B cell (primary cell): ENCODE measurements around the gene YJEFN3. TPM values are rescaled to one million over a fixed set of nuclear protein-coding genes. Genes with fewer than 3 reads are reported as not detected.

Experiments used
- ATAC-seq: fragments of 200-7000 bp; cut with Tn5 transposase; one replicate; pipeline ENCODE4 v1.10.0; 2021; ENCODE audit warnings: low read depth, mild to moderate bottlenecking, moderate number of reproducible peaks, moderate library complexity
- CTCF ChIA-PET: fragments of 350-600 bp; sonication (Branson Sonifier 250); formaldehyde crosslinking; loops from one replicate; lab custom pipeline; 2021; ENCODE audit warnings: antibody characterized with exemption, inconsistent platforms; lab: Charles Lee
- POLR2A ChIA-PET: fragments of 350-600 bp; sonication (Branson Sonifier 250); formaldehyde crosslinking; loops from one replicate; lab custom pipeline; 2021; ENCODE audit warnings: antibody characterized with exemption; lab: Charles Lee
- DNase-seq: peaks from one replicate; pipeline ENCODE4 v3.0.0; 2013
- H2AFZ ChIP-seq: 2 replicates; pipeline ENCODE4 v1.6.1; 2012; ENCODE audit warnings: mild to moderate bottlenecking, low read depth, low read length; ENCODE audit not compliant: insufficient read depth, poor library complexity, severe bottlenecking
- H3K27ac ChIP-seq, 2 donors: 1 replicate in 1 of 2; 2 replicates in 1 of 2; pipeline ENCODE4 v1.5.1; 2012 to 2013; ENCODE audit warnings: low read length in 2 of 2, mild to moderate bottlenecking in 2 of 2, moderate library complexity in 1 of 2
- H3K27me3 ChIP-seq, 4 experiments: fragments of 200-600 bp in 1 of 4; sonication (generic) in 1 of 4; replicated peaks in 1 of 4; 1 replicate in 2 of 4; 2 replicates in 2 of 4; pipeline versions ENCODE4 v1.6.1 to v1.7.0; 2013 to 2016; ENCODE audit warnings: low read length in 3 of 4, mild to moderate bottlenecking in 2 of 4, mixed read lengths in 1 of 4, moderate library complexity in 1 of 4; ENCODE audit not compliant: insufficient read depth in 4 of 4, control insufficient read depth in 3 of 4; ENCODE audit errors: control extremely low read depth in 1 of 4
- H3K36me3 ChIP-seq, 2 experiments: replicated peaks in 1 of 2; 1 replicate in 1 of 2; 2 replicates in 1 of 2; pipeline versions ENCODE4 v1.6.1 to v1.7.1; 2013; ENCODE audit warnings: low read length in 1 of 2; ENCODE audit not compliant: insufficient read depth in 2 of 2, control insufficient read depth in 1 of 2; ENCODE audit errors: control extremely low read depth in 1 of 2, extremely low read depth in 1 of 2
- H3K4me1 ChIP-seq, 2 donors: fragments of 200-600 bp in 1 of 2; sonication (generic) in 1 of 2; 1 replicate in 1 of 2; 2 replicates in 1 of 2; pipeline versions ENCODE4 v1.5.1 to v1.6.1; 2013 to 2017; ENCODE audit warnings: low read length in 2 of 2; ENCODE audit not compliant: control insufficient read depth in 2 of 2, insufficient read depth in 2 of 2
- H3K4me2 ChIP-seq: replicated peaks from 2 replicates; pipeline ENCODE3; 2012; ENCODE audit warnings: mild to moderate bottlenecking, low read depth, low read length; ENCODE audit not compliant: poor library complexity, severe bottlenecking
- H3K4me3 ChIP-seq, 5 experiments: fragments of 200-600 bp in 1 of 5; sonication (generic) in 1 of 5; 1 replicate in 3 of 5; 2 replicates in 2 of 5; pipeline versions ENCODE4 v1.5.1 to v1.7.0; 2011 to 2016; ENCODE audit warnings: low read length in 4 of 5, mild to moderate bottlenecking in 4 of 5, low read depth in 2 of 5, control low read depth in 1 of 5, moderate library complexity in 1 of 5; ENCODE audit not compliant: insufficient read depth in 1 of 5; ENCODE audit errors: control extremely low read depth in 1 of 5, extremely low read depth in 1 of 5
- H3K79me2 ChIP-seq: fragments of 200-600 bp; sonication (generic); one replicate; pipeline ENCODE4 v1.6.0; 2016; ENCODE audit warnings: low read length; ENCODE audit not compliant: control insufficient read depth, insufficient read depth
- H3K9ac ChIP-seq: fragments of 200-600 bp; sonication (generic); 2 replicates; pipeline ENCODE4 v1.6.1; 2017; ENCODE audit warnings: mild to moderate bottlenecking, low read length, moderate library complexity
- H3K9me3 ChIP-seq, 3 donors: one replicate each; pipeline versions ENCODE4 v1.6.1 to v1.7.1; 2013; ENCODE audit warnings: low read length in 2 of 3; ENCODE audit not compliant: control insufficient read depth in 2 of 3, insufficient read depth in 1 of 3; ENCODE audit errors: control extremely low read depth in 1 of 3
- H4K20me1 ChIP-seq: 2 replicates; pipeline ENCODE4 v1.6.0; 2012; ENCODE audit warnings: mild to moderate bottlenecking, low read length; ENCODE audit not compliant: insufficient read depth, control insufficient read depth, poor library complexity, severe bottlenecking
- H3K27ac Mint-ChIP-seq: one replicate; pipeline ENCODE4 v1.8.0; 2021; ENCODE audit warnings: mixed read lengths
- H3K27me3 Mint-ChIP-seq: one replicate; pipeline ENCODE4 v1.8.0; 2021; ENCODE audit warnings: mixed read lengths
- H3K4me1 Mint-ChIP-seq: one replicate; pipeline ENCODE4 v1.8.0; 2021; ENCODE audit warnings: mixed read lengths
- H3K4me3 Mint-ChIP-seq: one replicate; pipeline ENCODE4 v1.8.0; 2021; ENCODE audit warnings: mixed read lengths
- H3K9me3 Mint-ChIP-seq: one replicate; pipeline ENCODE4 v1.8.0; 2022; ENCODE audit warnings: mixed read lengths; ENCODE audit not compliant: insufficient read depth
- CTCF ChIP-seq: fragments of 200-600 bp; IDR thresholded peaks from one replicate; pipeline ENCODE4 v1.8.0; 2022; ENCODE audit warnings: antibody characterized with exemption, mild to moderate bottlenecking
- EZH2 ChIP-seq: IDR thresholded peaks from 2 replicates; pipeline ENCODE4 v1.6.1; 2012; ENCODE audit warnings: borderline replicate concordance, low read depth, mild to moderate bottlenecking, moderate library complexity, low read length; ENCODE audit not compliant: insufficient read depth, poor library complexity, severe bottlenecking
- WGBS: methylation state at CpG from one replicate; pipeline ENCODE4 v1.1.5; 2013; ENCODE audit warnings: missing lambda C conversion rate; ENCODE audit not compliant: insufficient coverage; 5-methylcytosine and 5-hydroxymethylcytosine counted together
- intact Hi-C: fragments of 100-400 bp; cut with micrococcal nuclease; formaldehyde crosslinking; loops from one replicate; pipeline ENCODE4 v1.10.0; 2022
- polyA plus RNA-seq: library from polyadenylated mRNA; depleted of rRNA; stranded (reverse); fragments of >200 nt; gene quantifications from 2 replicates; pipeline ENCODE4 v1.2.3, GENCODE V29; 2012
- total RNA-seq, 2 donors: library from RNA; stranded (reverse); fragments of 120-200 nt in 1 of 2; gene quantifications; 1 replicate in 1 of 2; 2 replicates in 1 of 2; pipeline versions ENCODE4 v1.2.3 to v1.2.4, GENCODE V29; 2013 to 2022

YJEFN3 gene
- total and polyA plus RNA-seq, 2 donors (not counting 1 experiment from before 2014, with no cell fraction given): 7.1 to 8.8 TPM

DNA sequence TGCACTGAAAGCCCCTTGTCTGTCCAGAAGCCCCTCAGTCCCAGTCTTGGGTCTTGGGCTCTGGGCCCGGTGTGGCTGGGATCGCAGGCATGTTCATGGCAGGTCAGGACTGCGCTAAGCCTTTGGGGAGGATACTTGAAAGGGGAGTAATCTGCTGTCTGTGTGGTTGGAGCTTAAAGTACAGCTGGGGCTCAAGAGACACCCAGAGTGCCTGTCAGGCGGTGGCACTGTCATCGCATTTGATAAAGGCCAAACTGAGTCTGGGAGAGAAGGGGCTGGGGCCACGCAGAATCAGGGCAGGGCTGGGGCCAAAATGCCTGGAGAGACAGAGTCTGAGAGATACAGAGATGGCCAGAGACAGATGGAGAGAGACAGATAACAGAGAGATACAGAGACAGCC is 5.1 kb downstream of the YJEFN3 start:
- Histone ChIP-seq H3K27ac (no peak overlapping the region), H3K4me1 (peaks cover 19 to 24% of the 10 kb centered on the region in 2 donors), H3K27me3 (peaks cover 0 to 18% (median 8%) of the 10 kb centered on the region in 4 experiments), H3K4me3 (no peak overlapping the region), H3K9me3 (peaks cover 0 to 12% (median 0%) of the 10 kb centered on the region in 3 donors), H4K20me1 (no peaks in the 10 kb centered on the region), H3K9ac (no peak overlapping the region), H3K36me3 (peaks cover 0 to 6% of the 10 kb centered on the region in 2 experiments), H2AFZ (no peak overlapping the region), H3K79me2 (no peaks in the 10 kb centered on the region), H3K4me2 (no peak overlapping the region)
- ChIA-PET POLR2A (no interaction called here), CTCF (interaction anchor here (1.8 to 7.5 kb wide), 2 partner anchors 116 to 425 kb away, joined by 4 to 88 read pairs; no protein-coding TSS in a partner anchor)
- Mint-ChIP-seq H3K9me3 (no peaks in the 10 kb centered on the region), H3K27ac (no peak overlapping the region), H3K4me1 (peaks cover 15% of the 10 kb centered on the region), H3K27me3 (peaks cover 8% of the 10 kb centered on the region), H3K4me3 (no peak overlapping the region)
- intact Hi-C loops: no loop called here
- ATAC-seq (no peak), DNase-seq (no peak)
- no peak for TF ChIP-seq EZH2
- TF ChIP-seq CTCF: no peak
- WGBS: 95% methylated on average over 6 of the region's 6 CpGs

- no peak for DNase-seq
- ChIA-PET CTCF (interaction anchor here (7.5 kb wide), 1 partner anchor 424 kb away, joined by 88 read pairs; no protein-coding TSS in a partner anchor), POLR2A (interaction anchor here (0.6 kb wide), 1 partner anchor 132 kb away, joined by 4 read pairs; no protein-coding TSS in a partner anchor)
- WGBS: 95% methylated on average over 22 of the region's 27 CpGs
- Histone ChIP-seq H2AFZ (no peak overlapping the region), H3K4me3 (no peak overlapping the region), H3K4me2 (no peak overlapping the region), H4K20me1 (no peaks in the 10 kb centered on the region), H3K27me3 (peaks cover 0 to 23% (median 10%) of the 10 kb centered on the region in 4 experiments), H3K4me1 (peaks cover 21 to 26% of the 10 kb centered on the region in 2 donors), H3K36me3 (peaks cover 0 to 3% of the 10 kb centered on the region in 2 experiments), H3K27ac (no peak overlapping the region), H3K9me3 (peaks cover 0 to 16% (median 0%) of the 10 kb centered on the region in 3 donors), H3K9ac (no peak overlapping the region), H3K79me2 (no peaks in the 10 kb centered on the region)
- no peak overlapping the region for H3K4me3 Mint-ChIP-seq
- peaks cover 18% of the 10 kb centered on the region for H3K4me1 Mint-ChIP-seq
- H3K27me3 Mint-ChIP-seq: peaks cover 11% of the 10 kb centered on the region
- TF ChIP-seq CTCF (no peak), EZH2 (no peak)
- H3K27ac Mint-ChIP-seq: no peak overlapping the region
- intact Hi-C loops: no loop called here
- no peak for ATAC-seq
- no peaks in the 10 kb centered on the region for H3K9me3 Mint-ChIP-seq
These were observed 6.0 kb downstream of the YJEFN3 start for GRCh38 chr19:19534556-19535265.
